Measurements from ENCODE around the gene DHCR24. TPM values are rescaled to one million over a fixed set of nuclear protein-coding genes. Genes with fewer than 3 reads are reported as not detected.

DHCR24 gene
- total and polyA plus RNA-seq, 2 of the 13 experiments (the other 11 are each of a cell fraction or from before 2014, with no cell fraction given): 374 to 448 TPM

DNA sequence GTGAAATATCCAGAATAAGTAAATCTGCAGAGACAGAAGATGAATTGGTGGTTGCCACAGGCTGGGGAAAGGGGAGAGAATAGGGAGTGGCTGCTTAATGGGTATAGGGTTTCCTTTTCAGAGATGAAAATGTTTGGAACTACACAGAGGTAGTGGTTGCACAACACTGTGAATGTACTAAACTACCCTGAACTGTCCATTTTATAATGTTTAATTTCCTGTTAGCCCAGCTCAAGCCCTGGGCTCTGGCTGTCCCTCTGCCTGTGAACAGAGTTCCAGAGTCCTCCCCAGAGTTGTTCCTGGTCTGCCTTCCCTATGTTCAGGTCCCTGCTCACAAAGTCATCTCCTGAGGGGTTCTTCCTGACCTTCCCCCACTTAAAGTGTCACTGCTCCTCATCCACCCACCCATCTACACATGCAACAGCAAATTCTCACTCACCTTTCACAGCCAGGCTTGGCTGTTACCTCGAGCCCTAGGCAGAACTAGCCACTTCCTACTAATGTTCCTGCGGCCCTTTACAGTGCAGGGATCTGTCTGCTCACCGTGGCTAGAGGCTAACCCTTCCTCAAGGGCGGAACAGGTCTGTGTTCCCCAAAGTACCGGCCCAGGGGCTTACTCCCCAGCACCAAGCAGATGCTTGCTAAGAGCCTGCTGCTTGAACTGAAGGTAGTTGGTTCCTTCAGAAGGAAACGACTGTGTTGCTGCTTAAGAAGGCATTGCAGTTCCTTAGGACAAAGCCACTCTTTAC lies 22.4 kb downstream of the DHCR24 start:
- peaks cover 15% of the 10 kb centered on the region for H4K20me1 ChIP-seq (ENCODE audit: insufficient read depth, low read length)
- intact Hi-C loops (cut with micrococcal nuclease; ENCODE audit: unreplicated experiment) (loop anchor here (5.0 kb wide), 1 partner anchor 158 kb away; no protein-coding TSS in a partner anchor), in situ Hi-C loops (cut with HindIII; ENCODE audit: extremely low pct_ligation_motif_present, low pct_unique_long_range_greater_than_20kb) (no loop called here)
- ChIA-PET CTCF (ENCODE audit: low intra/inter-chr PET ratio, low total read pairs) (no interaction called here), POLR2A (interaction anchor here (0.7 to 6.4 kb wide), 6 partner anchors 7 to 81 kb away, joined by 3 to 364 read pairs (median 20); partner anchors contain the start of gene DHCR24)
- no peak overlapping the region for H2AFZ ChIP-seq (ENCODE audit: low read length)
- ATAC-seq: no peak
- H3K4me3 ChIP-seq (replicated peaks in 1 of 3; ENCODE audit: insufficient read depth in 1 of 3, low read depth in 2 of 3, low read length in 3 of 3): peak overlapping the region; percentile 47 to 59 (median 55)
- H3K27me3 ChIP-seq (ENCODE audit: control insufficient read depth in 1 of 2, insufficient read depth in 2 of 2, low read length in 2 of 2): no peaks in the 10 kb centered on the region
- peak overlapping the region; percentile 66 for H3K27ac ChIP-seq (ENCODE audit: extremely low read length, insufficient read depth, low read length)
- H3K36me3 ChIP-seq (replicated peaks in 1 of 2; ENCODE audit: control insufficient read depth in 1 of 2, insufficient read depth in 2 of 2, low read length in 2 of 2): peaks cover 23 to 57% of the 10 kb centered on the region in 2 experiments
- WGBS (ENCODE audit: low lambda C conversion rate): 65% methylated on average over 6 of the region's 6 CpGs
- peaks cover 100% of the 10 kb centered on the region for H3K4me1 ChIP-seq (ENCODE audit: insufficient read depth, low read length)
- no peak for FAIRE-seq
- peak overlapping the region; percentile 66 for H3K9ac ChIP-seq (ENCODE audit: insufficient read depth, low read depth, low read length)
- no peaks in the 10 kb centered on the region for H3K9me3 ChIP-seq (ENCODE audit: low read length)
- no TSS peak for BruUV-seq (replicated peaks)
- H3K4me2 ChIP-seq (ENCODE audit: low read depth, low read length): peak overlapping the region; percentile 82
- no peak for DNase-seq (ENCODE audit: low spot score)
- H3K79me2 ChIP-seq (ENCODE audit: insufficient read depth, low read length): peaks cover 72% of the 10 kb centered on the region
- TF ChIP-seq NFRKB (IDR thresholded peaks at IDR 0.05) (no peak), SRY (CRISPR knock-in tag; IDR thresholded peaks at IDR 0.05) (no peak), SIX1 (CRISPR knock-in tag; IDR thresholded peaks at IDR 0.05; ENCODE audit: borderline replicate concordance) (no peak), MBD4 (IDR thresholded peaks at IDR 0.05; ENCODE audit: borderline replicate concordance, low read length) (no peak), KLF15 (CRISPR knock-in tag; IDR thresholded peaks at IDR 0.05; ENCODE audit: borderline replicate concordance) (no peak), HIVEP1 (CRISPR knock-in tag; IDR thresholded peaks at IDR 0.05) (no peak), ELF4 (CRISPR knock-in tag; IDR thresholded peaks at IDR 0.05; ENCODE audit: borderline replicate concordance) (no peak), MLXIP (CRISPR knock-in tag; IDR thresholded peaks at IDR 0.05; ENCODE audit: borderline replicate concordance) (no peak), TEAD3 (CRISPR knock-in tag; optimal IDR thresholded peaks at IDR 0.05; ENCODE audit: borderline replicate concordance) (no peak), ZNF589 (CRISPR knock-in tag; conservative IDR thresholded peaks at IDR 0.05) (no peak), ZSCAN5A (CRISPR knock-in tag; IDR thresholded peaks at IDR 0.05; ENCODE audit: borderline replicate concordance) (no peak), EEA1 (CRISPR knock-in tag; IDR thresholded peaks at IDR 0.05; ENCODE audit: borderline replicate concordance) (no peak), TFDP1 (CRISPR knock-in tag; IDR thresholded peaks at IDR 0.05; ENCODE audit: borderline replicate concordance) (no peak), AKAP8 (CRISPR knock-in tag; IDR thresholded peaks at IDR 0.05) (no peak), ZNF543 (CRISPR knock-in tag; IDR thresholded peaks at IDR 0.05) (no peak), RCOR2 (CRISPR knock-in tag; IDR thresholded peaks at IDR 0.05) (no peak), KAT8 (CRISPR knock-in tag; IDR thresholded peaks at IDR 0.05) (no peak)
- TF ChIP-seq, protein P1, sequence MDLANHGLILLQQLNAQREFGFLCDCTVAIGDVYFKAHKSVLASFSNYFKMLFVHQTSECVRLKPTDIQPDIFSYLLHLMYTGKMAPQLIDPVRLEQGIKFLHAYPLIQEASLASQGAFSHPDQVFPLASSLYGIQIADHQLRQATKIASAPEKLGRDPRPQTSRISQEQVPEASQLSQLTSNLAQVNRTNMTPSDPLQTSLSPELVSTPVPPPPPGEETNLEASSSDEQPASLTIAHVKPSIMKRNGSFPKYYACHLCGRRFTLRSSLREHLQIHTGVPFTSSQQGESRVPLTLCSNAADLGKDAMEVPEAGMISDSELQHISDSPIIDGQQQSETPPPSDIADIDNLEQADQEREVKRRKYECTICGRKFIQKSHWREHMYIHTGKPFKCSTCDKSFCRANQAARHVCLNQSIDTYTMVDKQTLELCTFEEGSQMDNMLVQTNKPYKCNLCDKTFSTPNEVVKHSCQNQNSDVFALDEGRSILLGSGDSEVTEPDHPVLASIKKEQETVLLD (CRISPR knock-in tag; IDR thresholded peaks at IDR 0.05; ENCODE audit: low read depth): no peak

All from HepG2 (cell line).